ENCODE measurements around the gene GPN2. TPM values are rescaled to one million over a fixed set of nuclear protein-coding genes. Genes with fewer than 3 reads are reported as not detected.
"Not testable (repeated sequence)": the region's sequence is repeated elsewhere in the genome, so short reads cannot be mapped to it uniquely, and the experiment has no call there.

Gene GPN2
- total RNA-seq, 1 experiment from 2014 or later, result 61.9 TPM

GRCh38 chr1:26856604-26857469 is 33.2 kb downstream of the GPN2 start:
- H3K27me3 ChIP-seq (ENCODE audit: control insufficient read depth, insufficient read depth, low read length), result no peaks in the 10 kb centered on the region
- H3K4me3 ChIP-seq (ENCODE audit: insufficient read depth, low read depth, low read length), result no peak overlapping the region
- DNase-seq, result peak; percentile 74
- H3K36me3 ChIP-seq (replicated peaks; ENCODE audit: control insufficient read depth, insufficient read depth, low read length), result peaks cover 8% of the 10 kb centered on the region

- no peaks in the 10 kb centered on the region for H3K27me3 ChIP-seq (ENCODE audit: control insufficient read depth, insufficient read depth, low read length)
- H3K4me3 ChIP-seq (ENCODE audit: insufficient read depth, low read depth, low read length), result no peak overlapping the region
- DNase-seq, result no peak
Observed at GRCh38 chr1:26856181-26856580, 33.9 kb downstream of the GPN2 start.

GRCh38 chr1:26855636-26856035 is 34.4 kb downstream of the GPN2 start:
- DNase-seq, result no peak
- Histone ChIP-seq H3K27me3 (ENCODE audit: control insufficient read depth, insufficient read depth, low read length) (no peaks in the 10 kb centered on the region), H3K4me3 (ENCODE audit: insufficient read depth, low read depth, low read length) (no peak overlapping the region), H3K36me3 (replicated peaks; ENCODE audit: control insufficient read depth, insufficient read depth, low read length) (peaks cover 13% of the 10 kb centered on the region)

More at GRCh38 chr1:26856181-26856580, 33.9 kb downstream of the GPN2 start:
- H3K36me3 ChIP-seq (replicated peaks; ENCODE audit: control insufficient read depth, insufficient read depth, low read length), result peaks cover 10% of the 10 kb centered on the region

- H3K27me3 ChIP-seq (ENCODE audit: control insufficient read depth, insufficient read depth, low read length), result no peaks in the 10 kb centered on the region
- no peak for DNase-seq
- H3K36me3 ChIP-seq (replicated peaks; ENCODE audit: control insufficient read depth, insufficient read depth, low read length), result peaks cover 14% of the 10 kb centered on the region
- H3K4me3 ChIP-seq (ENCODE audit: insufficient read depth, low read depth, low read length), result no peak overlapping the region
Observed at GRCh38 chr1:26854906-26855305, 35.2 kb downstream of the GPN2 start.

- Histone ChIP-seq H3K4me3 (ENCODE audit: insufficient read depth, low read depth, low read length) (no peak overlapping the region), H3K36me3 (replicated peaks; ENCODE audit: control insufficient read depth, insufficient read depth, low read length) (peaks cover 18% of the 10 kb centered on the region), H3K27me3 (ENCODE audit: control insufficient read depth, insufficient read depth, low read length) (no peaks in the 10 kb centered on the region)
- DNase-seq, result no peak
Observed at GRCh38 chr1:26853600-26853999, 36.5 kb downstream of the GPN2 start.

- Histone ChIP-seq H3K4me3 (ENCODE audit: insufficient read depth, low read depth, low read length) (no peak overlapping the region), H3K27me3 (ENCODE audit: control insufficient read depth, insufficient read depth, low read length) (no peaks in the 10 kb centered on the region), H3K36me3 (replicated peaks; ENCODE audit: control insufficient read depth, insufficient read depth, low read length) (peaks cover 18% of the 10 kb centered on the region)
- DNase-seq, result peak; percentile 93
Observed at GRCh38 chr1:26853156-26853555, 36.9 kb downstream of the GPN2 start.

- peak; percentile 61 for DNase-seq
- Histone ChIP-seq H3K4me3 (ENCODE audit: insufficient read depth, low read depth, low read length) (no peak overlapping the region), H3K36me3 (replicated peaks; ENCODE audit: control insufficient read depth, insufficient read depth, low read length) (peaks cover 18% of the 10 kb centered on the region), H3K27me3 (ENCODE audit: control insufficient read depth, insufficient read depth, low read length) (no peaks in the 10 kb centered on the region)
Observed at GRCh38 chr1:26852701-26853100, 37.4 kb downstream of the GPN2 start.

- peaks cover 18% of the 10 kb centered on the region for H3K36me3 ChIP-seq (replicated peaks; ENCODE audit: control insufficient read depth, insufficient read depth, low read length)
- DNase-seq, result no peak
- no peaks in the 10 kb centered on the region for H3K27me3 ChIP-seq (ENCODE audit: control insufficient read depth, insufficient read depth, low read length)
- no peak overlapping the region for H3K4me3 ChIP-seq (ENCODE audit: insufficient read depth, low read depth, low read length)
Observed at GRCh38 chr1:26851106-26851684, 38.9 kb downstream of the GPN2 start.

- DNase-seq, result peak; percentile 24
- H3K36me3 ChIP-seq (replicated peaks; ENCODE audit: control insufficient read depth, insufficient read depth, low read length), result peaks cover 17% of the 10 kb centered on the region
- no peak overlapping the region for H3K4me3 ChIP-seq (ENCODE audit: insufficient read depth, low read depth, low read length)
- no peaks in the 10 kb centered on the region for H3K27me3 ChIP-seq (ENCODE audit: control insufficient read depth, insufficient read depth, low read length)
Observed at GRCh38 chr1:26848941-26849774, 40.9 kb downstream of the GPN2 start.

GRCh38 chr1:26848499-26848898 is 41.6 kb downstream of the GPN2 start:
- Histone ChIP-seq H3K4me3 (ENCODE audit: insufficient read depth, low read depth, low read length) (no peak overlapping the region), H3K36me3 (replicated peaks; ENCODE audit: control insufficient read depth, insufficient read depth, low read length) (peaks cover 11% of the 10 kb centered on the region), H3K27me3 (ENCODE audit: control insufficient read depth, insufficient read depth, low read length) (no peaks in the 10 kb centered on the region)
- no peak for DNase-seq

GRCh38 chr1:26847826-26848225 is 42.3 kb downstream of the GPN2 start:
- DNase-seq; H3K27me3 ChIP-seq (ENCODE audit: control insufficient read depth, insufficient read depth, low read length); H3K4me3 ChIP-seq (ENCODE audit: insufficient read depth, low read depth, low read length): not testable (repeated sequence)
- peaks cover 10% of the 10 kb centered on the region for H3K36me3 ChIP-seq (replicated peaks; ENCODE audit: control insufficient read depth, insufficient read depth, low read length)

- DNase-seq, result no peak
- H3K36me3 ChIP-seq (replicated peaks; ENCODE audit: control insufficient read depth, insufficient read depth, low read length), result peaks cover 7% of the 10 kb centered on the region
- no peak overlapping the region for H3K4me3 ChIP-seq (ENCODE audit: insufficient read depth, low read depth, low read length)
- no peaks in the 10 kb centered on the region for H3K27me3 ChIP-seq (ENCODE audit: control insufficient read depth, insufficient read depth, low read length)
Observed at GRCh38 chr1:26844424-26845196, 45.5 kb downstream of the GPN2 start.

- no peaks in the 10 kb centered on the region for H3K27me3 ChIP-seq (ENCODE audit: control insufficient read depth, insufficient read depth, low read length)
- H3K36me3 ChIP-seq (replicated peaks; ENCODE audit: control insufficient read depth, insufficient read depth, low read length), result peaks cover 8% of the 10 kb centered on the region
- no peak overlapping the region for H3K4me3 ChIP-seq (ENCODE audit: insufficient read depth, low read depth, low read length)
- DNase-seq, result no peak
Observed at GRCh38 chr1:26839779-26840178, 50.3 kb downstream of the GPN2 start.

GRCh38 chr1:26839339-26839722 is 50.8 kb downstream of the GPN2 start:
- peaks cover 11% of the 10 kb centered on the region for H3K36me3 ChIP-seq (replicated peaks; ENCODE audit: control insufficient read depth, insufficient read depth, low read length)
- no peaks in the 10 kb centered on the region for H3K27me3 ChIP-seq (ENCODE audit: control insufficient read depth, insufficient read depth, low read length)
- no peak overlapping the region for H3K4me3 ChIP-seq (ENCODE audit: insufficient read depth, low read depth, low read length)
- DNase-seq, result no peak
